Measurements from ENCODE around the gene SOWAHA.

GRCh38 chr5:132825834-132826391, 12.8 kb downstream of the SOWAHA start:
- TF ChIP-seq, protein P1, sequence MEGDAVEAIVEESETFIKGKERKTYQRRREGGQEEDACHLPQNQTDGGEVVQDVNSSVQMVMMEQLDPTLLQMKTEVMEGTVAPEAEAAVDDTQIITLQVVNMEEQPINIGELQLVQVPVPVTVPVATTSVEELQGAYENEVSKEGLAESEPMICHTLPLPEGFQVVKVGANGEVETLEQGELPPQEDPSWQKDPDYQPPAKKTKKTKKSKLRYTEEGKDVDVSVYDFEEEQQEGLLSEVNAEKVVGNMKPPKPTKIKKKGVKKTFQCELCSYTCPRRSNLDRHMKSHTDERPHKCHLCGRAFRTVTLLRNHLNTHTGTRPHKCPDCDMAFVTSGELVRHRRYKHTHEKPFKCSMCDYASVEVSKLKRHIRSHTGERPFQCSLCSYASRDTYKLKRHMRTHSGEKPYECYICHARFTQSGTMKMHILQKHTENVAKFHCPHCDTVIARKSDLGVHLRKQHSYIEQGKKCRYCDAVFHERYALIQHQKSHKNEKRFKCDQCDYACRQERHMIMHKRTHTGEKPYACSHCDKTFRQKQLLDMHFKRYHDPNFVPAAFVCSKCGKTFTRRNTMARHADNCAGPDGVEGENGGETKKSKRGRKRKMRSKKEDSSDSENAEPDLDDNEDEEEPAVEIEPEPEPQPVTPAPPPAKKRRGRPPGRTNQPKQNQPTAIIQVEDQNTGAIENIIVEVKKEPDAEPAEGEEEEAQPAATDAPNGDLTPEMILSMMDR (conservative IDR thresholded peaks at IDR 0.05; ENCODE audit: low read depth, low read length) = no peak
- TF ChIP-seq MAFK (IDR thresholded peaks at IDR 0.05; ENCODE audit: low read depth, low read length) (no peak), POLR2A (IDR thresholded peaks at IDR 0.05; ENCODE audit: low read depth, low read length) (no peak), SMC3 (IDR thresholded peaks at IDR 0.05; ENCODE audit: low read depth, low read length) (no peak), RCOR1 (IDR thresholded peaks at IDR 0.05; ENCODE audit: insufficient replicate concordance, low read length) (no peak), USF2 (IDR thresholded peaks at IDR 0.05; ENCODE audit: low read depth, low read length) (no peak), MXI1 (IDR thresholded peaks at IDR 0.05; ENCODE audit: borderline replicate concordance, low read depth, low read length) (no peak), MAZ (IDR thresholded peaks at IDR 0.05; ENCODE audit: borderline replicate concordance, low read depth, low read length) (no peak), RAD21 (IDR thresholded peaks at IDR 0.05; ENCODE audit: low read length) (no peak), FOS (IDR thresholded peaks at IDR 0.05; ENCODE audit: low read depth, low read length) (no peak), CHD1 (IDR thresholded peaks at IDR 0.05; ENCODE audit: low read depth, low read length) (no peak)
